ENCODE measurements around the gene CDC25B. TPM values are rescaled to one million over a fixed set of nuclear protein-coding genes. Genes with fewer than 3 reads are reported as not detected.

CDC25B gene
- total and polyA plus RNA-seq, 10 of the 15 experiments (the other 5 are each of a cell fraction or from before 2014, with no cell fraction given): 4.6 to 58.8 (median 24.6) TPM

GRCh38 chr20:3795511-3796468, at the start of gene CDC25B (continued):
- TF ChIP-seq NKRF (conservative IDR thresholded peaks at IDR 0.05) (peak; percentile 74), SMARCA5 (IDR thresholded peaks at IDR 0.05) (peak; percentile 99), CREB1 (IDR thresholded peaks at IDR 0.05; ENCODE audit: low read depth) (peak; percentile 60; the same call in 1 of the 2 replicates), MLLT1 (IDR thresholded peaks at IDR 0.05) (peak; percentile 63), ZBTB33 (IDR thresholded peaks at IDR 0.05) (no peak), E2F8 (IDR thresholded peaks at IDR 0.05; ENCODE audit: low read depth, partially characterized antibody) (no peak), NFXL1 (IDR thresholded peaks at IDR 0.05; ENCODE audit: borderline replicate concordance) (no peak), STAT1 (conservative IDR thresholded peaks at IDR 0.05) (no peak), NR2F1 (conservative IDR thresholded peaks at IDR 0.05) (peak; percentile 86), KDM1A (IDR thresholded peaks at IDR 0.05; ENCODE audit: borderline replicate concordance) (no peak), NFYA (IDR thresholded peaks at IDR 0.05; ENCODE audit: borderline replicate concordance, low read depth, low read length) (no peak), SMC3 (IDR thresholded peaks at IDR 0.05; ENCODE audit: borderline replicate concordance, low read length) (no peak), EZH2 (IDR thresholded peaks at IDR 0.05; ENCODE audit: borderline replicate concordance, control insufficient read depth, low read depth, low read length) (no peak)
- TF ChIP-seq, protein P1, sequence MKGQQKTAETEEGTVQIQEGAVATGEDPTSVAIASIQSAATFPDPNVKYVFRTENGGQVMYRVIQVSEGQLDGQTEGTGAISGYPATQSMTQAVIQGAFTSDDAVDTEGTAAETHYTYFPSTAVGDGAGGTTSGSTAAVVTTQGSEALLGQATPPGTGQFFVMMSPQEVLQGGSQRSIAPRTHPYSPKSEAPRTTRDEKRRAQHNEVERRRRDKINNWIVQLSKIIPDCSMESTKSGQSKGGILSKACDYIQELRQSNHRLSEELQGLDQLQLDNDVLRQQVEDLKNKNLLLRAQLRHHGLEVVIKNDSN (IDR thresholded peaks at IDR 0.05; ENCODE audit: borderline replicate concordance, extremely low read length, insufficient read depth, low read depth, low read length): peak; percentile 22
- TF ChIP-seq, protein P2, sequence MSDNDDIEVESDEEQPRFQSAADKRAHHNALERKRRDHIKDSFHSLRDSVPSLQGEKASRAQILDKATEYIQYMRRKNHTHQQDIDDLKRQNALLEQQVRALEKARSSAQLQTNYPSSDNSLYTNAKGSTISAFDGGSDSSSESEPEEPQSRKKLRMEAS (IDR thresholded peaks at IDR 0.05; ENCODE audit: low read depth, low read length): no peak
- TF ChIP-seq, protein P3, sequence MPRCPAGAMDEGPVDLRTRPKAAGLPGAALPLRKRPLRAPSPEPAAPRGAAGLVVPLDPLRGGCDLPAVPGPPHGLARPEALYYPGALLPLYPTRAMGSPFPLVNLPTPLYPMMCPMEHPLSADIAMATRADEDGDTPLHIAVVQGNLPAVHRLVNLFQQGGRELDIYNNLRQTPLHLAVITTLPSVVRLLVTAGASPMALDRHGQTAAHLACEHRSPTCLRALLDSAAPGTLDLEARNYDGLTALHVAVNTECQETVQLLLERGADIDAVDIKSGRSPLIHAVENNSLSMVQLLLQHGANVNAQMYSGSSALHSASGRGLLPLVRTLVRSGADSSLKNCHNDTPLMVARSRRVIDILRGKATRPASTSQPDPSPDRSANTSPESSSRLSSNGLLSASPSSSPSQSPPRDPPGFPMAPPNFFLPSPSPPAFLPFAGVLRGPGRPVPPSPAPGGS (IDR thresholded peaks at IDR 0.05; ENCODE audit: borderline replicate concordance, insufficient read depth, low read depth, low read length, poor library complexity, severe bottlenecking): no peak

Measured in GM12878 (cell line).